ENCODE data around the gene SLC4A1AP. TPM values are rescaled to one million over a fixed set of nuclear protein-coding genes. Genes with fewer than 3 reads are reported as not detected.
"Not testable (repeated sequence)": the region's sequence is repeated elsewhere in the genome, so short reads cannot be mapped to it uniquely, and the experiment has no call there.

SLC4A1AP gene
- total RNA-seq, 6 donors from 2014 or later, result 15.8 to 44.0 (median 21.6) TPM

DNA sequence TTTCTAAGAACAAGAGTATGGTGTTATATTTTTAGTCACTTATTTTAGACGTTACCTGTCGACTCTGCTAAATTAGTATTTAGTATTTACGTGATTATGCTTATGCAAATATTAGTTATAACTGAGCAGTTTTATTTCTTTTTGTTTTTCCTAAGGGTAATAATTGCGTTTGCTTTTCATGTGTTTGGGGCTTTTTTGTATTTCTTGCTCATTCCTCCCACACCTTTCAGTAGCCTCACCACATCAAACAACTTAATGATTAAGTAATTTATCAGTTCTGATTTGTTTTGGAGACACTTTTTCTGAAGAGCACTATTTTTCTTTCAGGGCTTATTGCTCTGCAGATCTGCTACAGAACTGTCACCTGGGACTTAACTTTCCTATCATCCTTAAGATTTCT is 7.5 kb downstream of the SLC4A1AP start:
- H3K27me3 ChIP-seq, result no peaks in the 10 kb centered on the region
- 84 to 93% methylated on average over 4 of the region's 4 CpGs for WGBS, 2 donors
- no peak overlapping the region for H3K27ac ChIP-seq
- peaks cover 19 to 87% (median 41%) of the 10 kb centered on the region in 4 donors for H3K36me3 ChIP-seq
- peaks cover 0 to 6% (median 0%) of the 10 kb centered on the region in 4 donors for H3K4me1 ChIP-seq
- DNase-seq (no peak), ATAC-seq (ENCODE audit: low FRiP score in 2 of 2) (no peak)
- H3K4me3 ChIP-seq, result no peak overlapping the region
- no peaks in the 10 kb centered on the region for H3K9me3 ChIP-seq
- TF ChIP-seq EP300 (IDR thresholded peaks at IDR 0.05) (no peak), POLR2AphosphoS5 (IDR thresholded peaks at IDR 0.05) (no peak), POLR2A (IDR thresholded peaks at IDR 0.05) (no peak)
- TF ChIP-seq, protein P1, sequence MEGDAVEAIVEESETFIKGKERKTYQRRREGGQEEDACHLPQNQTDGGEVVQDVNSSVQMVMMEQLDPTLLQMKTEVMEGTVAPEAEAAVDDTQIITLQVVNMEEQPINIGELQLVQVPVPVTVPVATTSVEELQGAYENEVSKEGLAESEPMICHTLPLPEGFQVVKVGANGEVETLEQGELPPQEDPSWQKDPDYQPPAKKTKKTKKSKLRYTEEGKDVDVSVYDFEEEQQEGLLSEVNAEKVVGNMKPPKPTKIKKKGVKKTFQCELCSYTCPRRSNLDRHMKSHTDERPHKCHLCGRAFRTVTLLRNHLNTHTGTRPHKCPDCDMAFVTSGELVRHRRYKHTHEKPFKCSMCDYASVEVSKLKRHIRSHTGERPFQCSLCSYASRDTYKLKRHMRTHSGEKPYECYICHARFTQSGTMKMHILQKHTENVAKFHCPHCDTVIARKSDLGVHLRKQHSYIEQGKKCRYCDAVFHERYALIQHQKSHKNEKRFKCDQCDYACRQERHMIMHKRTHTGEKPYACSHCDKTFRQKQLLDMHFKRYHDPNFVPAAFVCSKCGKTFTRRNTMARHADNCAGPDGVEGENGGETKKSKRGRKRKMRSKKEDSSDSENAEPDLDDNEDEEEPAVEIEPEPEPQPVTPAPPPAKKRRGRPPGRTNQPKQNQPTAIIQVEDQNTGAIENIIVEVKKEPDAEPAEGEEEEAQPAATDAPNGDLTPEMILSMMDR (IDR thresholded peaks at IDR 0.05), result no peak

- H3K27ac ChIP-seq, result no peak overlapping the region
- H3K27me3 ChIP-seq, result no peaks in the 10 kb centered on the region
- H3K4me1 ChIP-seq, result no peaks in the 10 kb centered on the region
- H3K9me3 ChIP-seq, result no peaks in the 10 kb centered on the region
- ATAC-seq (ENCODE audit: low FRiP score in 2 of 2), result no peak
- peaks cover 24 to 93% (median 50%) of the 10 kb centered on the region in 4 donors for H3K36me3 ChIP-seq
- TF ChIP-seq POLR2A (IDR thresholded peaks at IDR 0.05) (no peak), EP300 (IDR thresholded peaks at IDR 0.05) (no peak), POLR2AphosphoS5 (IDR thresholded peaks at IDR 0.05) (no peak)
- TF ChIP-seq, protein P1 (IDR thresholded peaks at IDR 0.05), result no peak
- H3K4me3 ChIP-seq, result no peak overlapping the region
- 80 to 86% methylated on average over 5 of the region's 5 CpGs for WGBS, 2 donors
- no peak for DNase-seq
These were observed 9.2 kb downstream of the SLC4A1AP start for GRCh38 chr2:27672723-27673486.

DNA sequence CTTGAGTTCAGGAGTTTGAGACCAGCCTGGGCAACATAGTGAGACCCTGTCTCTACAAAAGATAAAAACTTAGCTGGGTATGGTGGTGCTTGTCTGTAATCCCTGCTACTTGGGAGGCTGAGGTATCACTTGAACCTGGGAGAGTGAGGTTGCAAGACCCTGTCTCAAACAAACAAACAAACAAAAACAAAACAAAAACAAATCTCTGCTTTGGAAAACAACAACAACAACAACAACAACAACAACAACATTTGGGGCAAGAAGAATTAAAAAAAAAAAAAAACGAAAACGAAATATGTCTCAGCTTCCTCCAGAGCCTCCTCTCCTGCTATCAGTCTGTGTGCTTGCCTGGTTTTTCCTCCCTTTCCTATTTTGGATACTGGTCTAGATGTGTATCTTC is 16.9 kb downstream of the SLC4A1AP start:
- DNase-seq (no peak), ATAC-seq (ENCODE audit: low FRiP score in 2 of 2) (no peak)
- WGBS, 2 donors, result 86 to 95% methylated on average over 2 of the region's 2 CpGs
- Histone ChIP-seq H3K4me3 (no peak overlapping the region), H3K27me3 (no peaks in the 10 kb centered on the region), H3K27ac (no peak overlapping the region), H3K9me3 (no peaks in the 10 kb centered on the region), H3K36me3 (peaks cover 15 to 77% (median 36%) of the 10 kb centered on the region in 4 donors), H3K4me1 (peaks cover 0 to 8% (median 5%) of the 10 kb centered on the region in 4 donors)
- no peak for TF ChIP-seq EP300 (IDR thresholded peaks at IDR 0.05)
- TF ChIP-seq, protein P1 (IDR thresholded peaks at IDR 0.05), result no peak
- no peak for TF ChIP-seq POLR2A (IDR thresholded peaks at IDR 0.05)
- TF ChIP-seq POLR2AphosphoS5 (IDR thresholded peaks at IDR 0.05), result no peak

GRCh38 chr2:27681841-27682240 is 18.2 kb downstream of the SLC4A1AP start:
- no peak for TF ChIP-seq POLR2A (IDR thresholded peaks at IDR 0.05)
- TF ChIP-seq EP300 (IDR thresholded peaks at IDR 0.05), result no peak
- TF ChIP-seq, protein P1 (IDR thresholded peaks at IDR 0.05), result no peak
- no peak for TF ChIP-seq POLR2AphosphoS5 (IDR thresholded peaks at IDR 0.05)
- DNase-seq (no peak), ATAC-seq (ENCODE audit: low FRiP score in 2 of 2) (peak in 1 of 2 donors; percentile 54)
- Histone ChIP-seq H3K36me3 (peaks cover 9 to 77% (median 40%) of the 10 kb centered on the region in 4 donors), H3K9me3 (no peaks in the 10 kb centered on the region), H3K27me3 (no peaks in the 10 kb centered on the region), H3K4me1 (peaks cover 0 to 8% (median 5%) of the 10 kb centered on the region in 4 donors), H3K27ac (peak overlapping the region in 2 of 4 donors; percentile 8 to 14), H3K4me3 (no peak overlapping the region)
- 88 to 97% methylated on average over 1 of the region's 1 CpG for WGBS, 2 donors

DNA sequence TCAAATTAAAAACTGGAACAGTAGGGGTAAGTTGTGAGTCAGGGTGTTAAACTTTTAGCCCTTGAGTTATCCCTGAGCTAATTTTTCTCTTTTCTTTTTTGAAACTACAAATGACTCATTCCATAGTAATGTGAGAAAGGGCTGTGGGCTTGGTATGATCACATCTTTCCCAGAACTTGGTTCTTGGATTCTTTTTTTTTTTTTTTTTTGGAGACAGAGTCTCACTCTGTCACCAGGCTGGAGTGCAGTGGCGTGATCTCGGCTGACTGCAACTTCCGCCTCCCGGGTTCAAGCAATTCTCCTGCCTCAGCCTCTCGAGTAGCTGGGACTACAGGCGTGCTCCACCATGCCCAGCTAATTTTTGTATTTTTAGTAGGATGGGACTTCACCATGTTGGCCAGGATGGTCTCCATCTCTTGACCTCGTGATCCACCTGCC is 18.7 kb downstream of the SLC4A1AP start:
- not testable (repeated sequence) for H3K9me3 ChIP-seq, H3K4me1 ChIP-seq, DNase-seq, H3K27me3 ChIP-seq, H3K4me3 ChIP-seq
- ATAC-seq (ENCODE audit: low FRiP score in 2 of 2), result peak in 1 of 2 donors; percentile 90
- WGBS, 2 donors, result 86 to 88% methylated on average over 7 of the region's 7 CpGs
- Histone ChIP-seq H3K27ac (peak overlapping the region in 1 of 4 donors; percentile 8), H3K36me3 (peaks cover 9 to 77% (median 39%) of the 10 kb centered on the region in 4 donors)

Measured in upper lobe of left lung (tissue), 6 donors.